Caco-2 (cell line): Measurements from ENCODE around the gene SCNN1A. TPM values are rescaled to one million over a fixed set of nuclear protein-coding genes. Genes with fewer than 3 reads are reported as not detected.

Experiments used
- BruUV-seq: library from RNA; stranded (reverse); fragments of 400-500 nt; replicated peaks from 2 replicates; lab custom pipeline; 2021; lab: Mats Ljungman, UMichigan
- CTCF ChIA-PET: fragments of 300-600 bp; sonication (Branson Sonifier 250); formaldehyde crosslinking; loops from one replicate; lab custom pipeline; 2022; ENCODE audit warnings: antibody characterized with exemption; lab: Charles Lee
- POLR2A ChIA-PET: fragments of 300-600 bp; sonication (Branson Sonifier 250); formaldehyde crosslinking; loops from one replicate; lab custom pipeline; 2022; ENCODE audit warnings: antibody characterized with exemption; lab: Charles Lee
- DNase-seq, 2 experiments: peaks; one replicate each; pipeline versions ENCODE4 v3.0.0 to v3.0.0-alpha.2; 2020 to 2022
- H3K27me3 ChIP-seq: replicated peaks from 2 replicates; pipeline ENCODE4 v1.6.0; 2011; ENCODE audit warnings: low read length; ENCODE audit not compliant: control insufficient read depth, insufficient read depth
- H3K36me3 ChIP-seq: 2 replicates; pipeline ENCODE4 v1.5.1; 2011; ENCODE audit warnings: low read length; ENCODE audit not compliant: control insufficient read depth, insufficient read depth
- H3K4me1 ChIP-seq: fragments of 250-450 bp; sonication (Bioruptor Pico); 2 replicates; pipeline ENCODE4 v1.5.1; 2020; ENCODE audit warnings: mild to moderate bottlenecking
- H3K4me3 ChIP-seq: 2 replicates; pipeline ENCODE4 v1.5.1; 2011; ENCODE audit warnings: low read depth, mild to moderate bottlenecking, control low read depth, low read length
- H3K9me3 ChIP-seq: fragments of 250-450 bp; sonication (Bioruptor Pico); 2 replicates; pipeline ENCODE4 v1.5.1; 2020; ENCODE audit warnings: mild to moderate bottlenecking, moderate library complexity
- H3K27ac Mint-ChIP-seq: one replicate; pipeline ENCODE4 v1.8.0; 2022; ENCODE audit warnings: mixed read lengths; ENCODE audit not compliant: unreplicated experiment
- H3K27me3 Mint-ChIP-seq: one replicate; pipeline ENCODE4 v1.8.0; 2022; ENCODE audit warnings: mixed read lengths; ENCODE audit not compliant: insufficient read depth, unreplicated experiment
- H3K36me3 Mint-ChIP-seq: one replicate; pipeline ENCODE4 v1.8.0; 2022; ENCODE audit warnings: mild to moderate bottlenecking, mixed read lengths; ENCODE audit not compliant: insufficient read depth, unreplicated experiment
- H3K4me1 Mint-ChIP-seq: one replicate; pipeline ENCODE4 v1.8.0; 2022; ENCODE audit warnings: low read depth, mixed read lengths; ENCODE audit not compliant: unreplicated experiment
- H3K4me3 Mint-ChIP-seq: one replicate; pipeline ENCODE4 v1.8.0; 2022; ENCODE audit warnings: mild to moderate bottlenecking, moderate library complexity, mixed read lengths; ENCODE audit not compliant: unreplicated experiment
- H3K9me3 Mint-ChIP-seq: one replicate; pipeline ENCODE4 v1.8.0; 2022; ENCODE audit warnings: mixed read lengths; ENCODE audit not compliant: unreplicated experiment
- CTCF ChIP-seq, 2 experiments: fragments of 200-600 bp in 1 of 2; IDR thresholded peaks; 1 replicate in 1 of 2; 2 replicates in 1 of 2; pipeline versions ENCODE4 v1.5.1 to v1.8.0; 2011 to 2022; ENCODE audit warnings: antibody characterized with exemption in 1 of 2, control low read depth in 1 of 2, inconsistent platforms in 1 of 2, low read depth in 1 of 2, low read length in 1 of 2, mild to moderate bottlenecking in 1 of 2, moderate library complexity in 1 of 2; ENCODE audit not compliant: insufficient read depth in 1 of 2, severe bottlenecking in 1 of 2, unreplicated experiment in 1 of 2
- intact Hi-C: fragments of 100-400 bp; cut with micrococcal nuclease; formaldehyde crosslinking; loops from one replicate; pipeline ENCODE4 v1.10.0; 2022; ENCODE audit not compliant: unreplicated experiment
- total RNA-seq: library from RNA; stranded (reverse); gene quantifications from 2 replicates; pipeline ENCODE4 v1.2.3, GENCODE V29; 2022

SCNN1A gene
- total RNA-seq, 1 experiment from 2014 or later, result 52.6 TPM

GRCh38 chr12:6383572-6384498 lies 8.5 kb upstream of the SCNN1A start, which contains the start of gene LTBR:
Gene LTBR, plus strand, starts transcription at chr12:6384162. Its CDS starts 197 bp downstream, at chr12:6384359.
- TSS peak; percentile 65 for BruUV-seq
- H3K4me1 Mint-ChIP-seq, result peaks cover 15% of the 10 kb centered on the region
- H3K27me3 Mint-ChIP-seq, result no peaks in the 10 kb centered on the region
- Histone ChIP-seq H3K4me1 (peaks cover 25% of the 10 kb centered on the region), H3K9me3 (no peaks in the 10 kb centered on the region), H3K27me3 (no peaks in the 10 kb centered on the region), H3K36me3 (peaks cover 8% of the 10 kb centered on the region), H3K4me3 (peak within 1 kb of the TSS; percentile 92)
- DNase-seq, result peak; percentile 97 to 99
- POLR2A ChIA-PET, result interaction anchor here (0.6 to 2.6 kb wide), 14 partner anchors 8 to 150 kb away, joined by 3 to 38 read pairs (median 8); partner anchors contain the start of genes GAPDH, MRPL51, PLEKHG6 and SCNN1A
- peaks cover 52% of the 10 kb centered on the region for H3K36me3 Mint-ChIP-seq
- H3K9me3 Mint-ChIP-seq, result no peaks in the 10 kb centered on the region
- intact Hi-C loops, result loop anchor here (1.0 to 2.0 kb wide), 3 partner anchors 8 to 47 kb away; no protein-coding TSS in a partner anchor
- peak within 1 kb of the TSS; percentile 92 for H3K27ac Mint-ChIP-seq
- TF ChIP-seq CTCF (IDR thresholded peaks at IDR 0.05; ENCODE audit: insufficient read depth in 1 of 2, low read depth in 1 of 2, low read length in 1 of 2, severe bottlenecking in 1 of 2, unreplicated experiment in 1 of 2), result peak in 1 of 2 experiments; percentile 48
- CTCF ChIA-PET, result interaction anchor here (0.9 to 2.3 kb wide), 10 partner anchors 9 to 82 kb away, joined by 3 to 17 read pairs (median 8); partner anchors contain the start of gene TAPBPL
- peak within 1 kb of the TSS; percentile 96 for H3K4me3 Mint-ChIP-seq

- H3K9me3 Mint-ChIP-seq, result no peaks in the 10 kb centered on the region
- H3K4me1 Mint-ChIP-seq, result peaks cover 15% of the 10 kb centered on the region
- H3K36me3 ChIP-seq, result peaks cover 8% of the 10 kb centered on the region
- H3K4me3 Mint-ChIP-seq, result peak overlapping the region; percentile 96
- no peaks in the 10 kb centered on the region for H3K27me3 Mint-ChIP-seq
- TF ChIP-seq CTCF (IDR thresholded peaks at IDR 0.05; ENCODE audit: insufficient read depth in 1 of 2, low read depth in 1 of 2, low read length in 1 of 2, severe bottlenecking in 1 of 2, unreplicated experiment in 1 of 2), result no peak
- no peaks in the 10 kb centered on the region for H3K9me3 ChIP-seq
- BruUV-seq, result no TSS peak
- intact Hi-C loops, result no loop called here
- CTCF ChIA-PET, result interaction anchor here (1.2 to 2.3 kb wide), 9 partner anchors 9 to 82 kb away, joined by 4 to 17 read pairs (median 8); partner anchors contain the start of gene TAPBPL
- H3K4me1 ChIP-seq, result peaks cover 28% of the 10 kb centered on the region
- peaks cover 44% of the 10 kb centered on the region for H3K36me3 Mint-ChIP-seq
- H3K27ac Mint-ChIP-seq, result peak overlapping the region; percentile 92
- H3K4me3 ChIP-seq, result peak overlapping the region; percentile 92; the same call in 1 of the 2 replicates
- POLR2A ChIA-PET, result interaction anchor here (0.7 to 2.6 kb wide), 7 partner anchors 9 to 110 kb away, joined by 3 to 38 read pairs (median 8); partner anchors contain the start of genes MRPL51, SCNN1A and VAMP1
- DNase-seq, result no peak
- no peaks in the 10 kb centered on the region for H3K27me3 ChIP-seq
These were observed 7.6 kb upstream of the SCNN1A start for GRCh38 chr12:6382982-6383381.

GRCh38 chr12:6382371-6382770 lies 7.0 kb upstream of the SCNN1A start:
- POLR2A ChIA-PET, result interaction anchor here (2.6 kb wide), 1 partner anchor 8 kb away, joined by 16 read pairs; the partner anchor contains the start of gene SCNN1A
- Mint-ChIP-seq H3K27ac (peak overlapping the region; percentile 92), H3K4me1 (peaks cover 19% of the 10 kb centered on the region)

More at GRCh38 chr12:6382371-6382770, 7.0 kb upstream of the SCNN1A start:
- Mint-ChIP-seq H3K4me3 (peak overlapping the region; percentile 96), H3K27me3 (no peaks in the 10 kb centered on the region), H3K9me3 (no peaks in the 10 kb centered on the region), H3K36me3 (peaks cover 38% of the 10 kb centered on the region)
- DNase-seq, result no peak
- intact Hi-C loops, result no loop called here
- H3K9me3 ChIP-seq, result no peaks in the 10 kb centered on the region
- no TSS peak for BruUV-seq
- CTCF ChIA-PET, result interaction anchor here (0.6 to 2.3 kb wide), 2 partner anchors 11 to 19 kb away, joined by 3 to 17 read pairs; no protein-coding TSS in a partner anchor
- H3K27me3 ChIP-seq, result no peaks in the 10 kb centered on the region
- TF ChIP-seq CTCF (IDR thresholded peaks at IDR 0.05; ENCODE audit: insufficient read depth in 1 of 2, low read depth in 1 of 2, low read length in 1 of 2, severe bottlenecking in 1 of 2, unreplicated experiment in 1 of 2), result no peak
- peaks cover 34% of the 10 kb centered on the region for H3K4me1 ChIP-seq
- no peak overlapping the region for H3K4me3 ChIP-seq
- peaks cover 2% of the 10 kb centered on the region; the same call in 1 of the 2 replicates for H3K36me3 ChIP-seq
